BLaER1 (cell line): ENCODE measurements around the gene OR51B4.
A peak's percentile ranks its signal among the peaks of the same experiment; 100 is the strongest.
"Not testable (repeated sequence)": the region's sequence is repeated elsewhere in the genome, so short reads cannot be mapped to it uniquely, and the experiment has no call there.

ENCODE experiments used
- H3K27ac ChIP-seq: shearing (Covaris generic); formaldehyde crosslinking; 2 replicates; pipeline ENCODE4 v1.8.1; 2022
- H3K27me3 ChIP-seq: shearing (Covaris generic); formaldehyde crosslinking; 2 replicates; pipeline ENCODE4 v1.8.1; 2022
- H3K36me3 ChIP-seq: shearing (Covaris generic); formaldehyde crosslinking; 2 replicates; pipeline ENCODE4 v1.8.1; 2022
- H3K4me1 ChIP-seq: shearing (Covaris generic); formaldehyde crosslinking; 2 replicates; pipeline ENCODE4 v1.8.1; 2022
- H3K4me2 ChIP-seq: shearing (Covaris generic); formaldehyde crosslinking; 2 replicates; pipeline ENCODE4 v1.8.1; 2022
- H3K4me3 ChIP-seq: shearing (Covaris generic); formaldehyde crosslinking; 2 replicates; pipeline ENCODE4 v1.8.1; 2022
- H3K9ac ChIP-seq: shearing (Covaris generic); formaldehyde crosslinking; 2 replicates; pipeline ENCODE4 v1.8.1; 2022
- H3K9me3 ChIP-seq: shearing (Covaris generic); formaldehyde crosslinking; 2 replicates; pipeline ENCODE4 v1.8.1; 2022
- H4K20me1 ChIP-seq: shearing (Covaris generic); formaldehyde crosslinking; 2 replicates; pipeline ENCODE4 v1.8.1; 2022
- Cebpa-rat ChIP-seq: shearing (Covaris generic); IDR thresholded peaks from 2 replicates; pipeline ENCODE4 v1.8.1; 2022

OR51B4 gene

DNA sequence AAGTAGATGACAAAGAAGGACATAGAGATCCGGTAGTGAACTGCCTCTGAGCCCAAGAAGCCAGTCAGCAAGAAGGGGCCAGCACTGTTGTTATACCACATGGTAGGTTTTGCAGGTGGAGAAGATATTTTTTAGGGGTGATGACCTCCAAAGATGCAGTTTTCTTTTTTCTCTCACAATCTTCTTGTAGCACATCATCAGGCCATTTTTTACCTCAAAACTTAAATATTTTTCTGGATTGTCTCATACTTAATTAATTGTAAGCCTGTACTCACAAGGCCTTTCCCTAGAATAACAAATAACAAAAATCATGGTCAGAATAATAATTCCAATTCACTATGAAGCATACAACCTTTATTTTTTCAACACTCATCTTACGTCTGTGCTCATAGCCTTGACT lies at the start of gene OR51B4:
TSS of gene OR51B4 (minus strand) at position 101 of the 400 bp plus-strand sequence. CDS start at position 101, 0 bp downstream.
- no peak for TF ChIP-seq Cebpa-rat
- Histone ChIP-seq H3K4me2 (no peak within 1 kb of the TSS), H3K9ac (no peak within 1 kb of the TSS), H3K9me3 (no peaks in the 10 kb centered on the region), H3K4me1 (no peaks in the 10 kb centered on the region), H3K36me3 (no peaks in the 10 kb centered on the region), H3K27me3 (no peaks in the 10 kb centered on the region), H3K4me3 (no peak within 1 kb of the TSS), H4K20me1 (no peaks in the 10 kb centered on the region), H3K27ac (no peak within 1 kb of the TSS)

DNA sequence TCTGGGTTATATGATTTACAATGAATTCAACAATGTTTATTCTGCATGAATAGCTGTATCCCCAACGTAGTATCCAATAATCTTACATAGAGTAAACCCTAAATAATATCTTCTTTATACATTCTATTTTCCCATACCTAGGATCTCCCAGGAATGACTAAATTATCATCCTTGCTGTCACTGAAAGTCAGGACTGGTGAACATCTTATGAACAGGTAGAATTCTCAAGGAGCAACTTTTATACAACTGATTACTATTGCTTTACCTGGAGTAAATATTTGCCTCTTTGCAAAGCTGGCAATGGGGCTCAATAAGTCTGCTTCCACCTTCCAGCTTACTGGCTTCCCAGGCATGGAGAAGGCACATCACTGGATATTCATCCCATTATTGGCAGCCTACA lies 49.5 kb upstream of the OR51B4 start, which contains the start of gene OR51B6:
TSS of gene OR51B6 (plus strand) at position 301 of the 400 bp plus-strand sequence. CDS start at position 301, 0 bp downstream.
- Histone ChIP-seq H3K27me3 (no peaks in the 10 kb centered on the region), H3K4me1 (no peaks in the 10 kb centered on the region), H3K9me3 (no peaks in the 10 kb centered on the region), H3K27ac (no peak within 1 kb of the TSS), H3K4me2 (no peak within 1 kb of the TSS), H3K9ac (no peak within 1 kb of the TSS), H3K36me3 (no peaks in the 10 kb centered on the region), H4K20me1 (no peaks in the 10 kb centered on the region), H3K4me3 (no peak within 1 kb of the TSS)
- TF ChIP-seq Cebpa-rat = no peak

DNA sequence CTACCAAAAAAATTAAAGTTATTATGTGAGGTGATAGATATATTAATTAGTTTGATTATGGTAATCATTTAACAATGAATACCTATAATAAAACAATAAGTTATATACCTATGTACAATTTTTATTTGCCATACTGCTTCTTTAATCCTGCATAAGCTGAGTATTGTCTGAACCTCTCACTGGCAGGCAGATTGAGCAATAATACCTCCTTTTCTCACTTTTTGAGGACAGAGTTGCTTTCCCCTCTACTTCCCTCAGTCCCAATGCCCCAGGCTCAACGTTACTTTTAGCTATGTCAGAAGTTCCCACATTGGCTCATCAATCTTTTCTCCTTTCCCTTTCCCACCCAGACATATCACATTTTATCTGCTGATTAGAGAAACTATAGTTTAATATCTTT lies 47.8 kb upstream of the OR51B4 start:
- Histone ChIP-seq H3K4me2 (no peak overlapping the region), H4K20me1 (no peaks in the 10 kb centered on the region), H3K27ac (no peak overlapping the region), H3K27me3 (no peaks in the 10 kb centered on the region), H3K9ac (no peak overlapping the region), H3K9me3 (no peaks in the 10 kb centered on the region), H3K4me3 (no peak overlapping the region), H3K4me1 (no peaks in the 10 kb centered on the region), H3K36me3 (no peaks in the 10 kb centered on the region)
- no peak for TF ChIP-seq Cebpa-rat

DNA sequence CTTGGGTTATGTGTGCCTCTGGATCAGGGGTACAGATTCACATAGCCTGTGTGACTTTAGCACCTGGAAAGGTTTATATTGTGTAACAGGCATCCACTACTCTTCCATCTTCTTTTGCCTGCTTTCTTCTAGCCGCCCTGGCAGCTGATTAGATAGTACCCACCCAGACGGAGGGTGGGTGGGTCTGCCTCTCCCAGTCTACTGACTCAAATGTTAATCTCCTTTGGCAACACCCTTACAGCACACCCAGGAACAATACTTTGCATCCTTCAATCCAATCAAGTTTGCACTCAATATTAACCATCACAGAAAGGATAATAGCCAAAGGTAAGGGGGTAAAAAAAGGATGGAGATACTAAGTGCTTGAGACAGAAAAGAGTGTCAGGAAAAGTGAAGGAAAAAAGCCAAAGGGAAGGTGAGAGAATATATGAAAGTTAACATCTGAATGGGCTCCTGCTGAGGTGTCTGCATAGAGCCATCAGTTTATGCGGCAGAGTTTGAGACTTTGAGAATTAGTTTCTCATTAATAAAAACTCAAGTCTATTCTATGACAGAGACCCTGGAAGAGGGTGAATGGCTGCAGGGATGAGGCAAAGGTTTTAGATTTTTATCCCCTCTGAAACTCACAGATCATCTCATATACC lies 46.9 kb upstream of the OR51B4 start:
- no peak for TF ChIP-seq Cebpa-rat
- Histone ChIP-seq H3K27ac (no peak overlapping the region), H3K27me3 (no peaks in the 10 kb centered on the region), H3K36me3 (no peaks in the 10 kb centered on the region), H3K9me3 (no peaks in the 10 kb centered on the region), H3K4me2 (no peak overlapping the region), H3K4me3 (no peak overlapping the region), H3K9ac (no peak overlapping the region), H3K4me1 (no peaks in the 10 kb centered on the region), H4K20me1 (no peaks in the 10 kb centered on the region)

- no peaks in the 10 kb centered on the region for H3K36me3 ChIP-seq
- H3K4me2 ChIP-seq = no peak overlapping the region
- H3K4me3 ChIP-seq = no peak overlapping the region
Observed at GRCh38 chr11:5345831-5346230, 44.1 kb upstream of the OR51B4 start.

DNA sequence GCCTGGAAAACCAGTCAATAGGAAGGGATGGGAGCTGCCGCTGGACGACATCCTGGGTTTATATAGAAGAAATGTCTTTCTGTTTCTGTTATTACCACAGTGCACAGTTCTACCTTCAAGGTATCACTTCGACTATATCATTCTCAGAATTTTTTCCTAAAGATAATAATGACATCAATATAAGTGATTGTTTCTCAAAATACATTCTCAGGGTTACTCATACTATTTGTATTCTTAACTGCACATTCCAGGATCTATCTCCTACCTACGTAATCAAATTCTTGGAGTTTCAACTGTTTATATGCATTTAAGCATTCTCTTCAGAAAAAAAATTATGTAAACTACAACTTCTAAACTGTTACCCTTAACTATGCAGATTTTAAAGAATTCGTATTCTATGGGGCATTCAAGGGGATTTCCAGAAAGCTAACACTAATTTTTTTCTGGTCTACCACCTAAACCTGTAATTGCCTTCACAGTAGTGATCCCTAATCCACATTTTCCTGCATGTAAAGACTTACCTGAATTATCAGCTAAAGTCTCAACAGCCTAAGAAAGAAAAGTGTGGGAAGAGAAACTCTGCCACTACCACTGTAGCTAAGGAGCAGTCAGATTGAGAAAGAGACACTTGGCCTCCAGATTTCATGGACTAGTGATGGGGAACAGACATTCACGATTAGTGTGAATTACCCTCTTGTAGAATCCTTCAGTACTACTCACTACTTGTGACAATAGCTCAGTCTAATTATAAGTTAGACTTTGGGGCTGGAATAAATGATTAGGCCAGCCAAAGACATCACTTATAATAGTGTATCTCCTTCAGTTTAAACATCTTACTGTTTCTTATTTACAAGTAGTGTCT lies 42.0 kb upstream of the OR51B4 start, which contains the start of gene OR51B5:
TSS of gene OR51B5 (minus strand) at position 51 of the 862 bp plus-strand sequence. CDS start at position 51, 0 bp downstream.
- TF ChIP-seq Cebpa-rat = no peak
- Histone ChIP-seq H3K27me3 (no peaks in the 10 kb centered on the region), H3K9ac (no peak within 1 kb of the TSS), H3K4me2 (no peak within 1 kb of the TSS), H3K9me3 (no peaks in the 10 kb centered on the region), H3K27ac (no peak within 1 kb of the TSS), H3K4me1 (no peaks in the 10 kb centered on the region), H4K20me1 (no peaks in the 10 kb centered on the region), H3K4me3 (no peak within 1 kb of the TSS), H3K36me3 (no peaks in the 10 kb centered on the region)

More at GRCh38 chr11:5345831-5346230, 44.1 kb upstream of the OR51B4 start:
- Histone ChIP-seq H3K9ac (no peak overlapping the region), H3K9me3 (no peaks in the 10 kb centered on the region), H3K4me1 (no peaks in the 10 kb centered on the region), H4K20me1 (no peaks in the 10 kb centered on the region), H3K27ac (no peak overlapping the region), H3K27me3 (no peaks in the 10 kb centered on the region)
- TF ChIP-seq Cebpa-rat = no peak

DNA sequence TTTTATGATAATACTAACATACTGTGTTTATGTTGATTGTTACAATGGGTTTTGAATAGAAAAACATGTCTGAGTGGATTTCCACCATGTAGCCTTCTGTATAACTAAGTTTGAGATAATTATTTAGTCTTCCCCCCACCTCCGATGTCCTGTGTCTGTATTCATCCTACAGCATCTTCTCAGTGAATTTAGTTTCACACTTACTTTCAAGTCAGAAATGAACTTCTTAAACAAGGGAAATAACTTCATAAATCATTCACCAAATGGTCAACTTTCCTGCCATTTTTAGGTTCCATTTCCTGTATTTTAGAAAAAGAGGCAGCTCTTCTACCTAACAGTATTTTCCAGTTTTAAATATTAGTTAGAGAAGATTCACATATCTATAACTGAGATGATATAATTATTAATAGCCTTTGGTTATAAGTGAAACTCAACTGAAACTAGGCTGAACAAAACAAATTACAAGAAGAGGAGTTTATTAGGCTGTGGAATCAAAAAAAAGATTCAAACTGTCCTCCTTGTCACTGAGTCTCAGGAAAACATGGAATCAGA lies 38.1 kb upstream of the OR51B4 start:
- Histone ChIP-seq H3K36me3 (no peaks in the 10 kb centered on the region), H3K4me2 (no peak overlapping the region)
- TF ChIP-seq Cebpa-rat = no peak

GRCh38 chr11:5337253-5337652 lies 35.5 kb upstream of the OR51B4 start:
- not testable (repeated sequence) for H3K4me3 ChIP-seq, H3K27me3 ChIP-seq, H3K9ac ChIP-seq, H4K20me1 ChIP-seq, H3K36me3 ChIP-seq, H3K4me2 ChIP-seq, H3K9me3 ChIP-seq, H3K27ac ChIP-seq, H3K4me1 ChIP-seq

More for the DNA sequence above, 38.1 kb upstream of the OR51B4 start:
- Histone ChIP-seq H3K4me1 (peaks cover 7% of the 10 kb centered on the region), H3K27me3 (no peaks in the 10 kb centered on the region), H3K9ac (no peak overlapping the region), H4K20me1 (no peaks in the 10 kb centered on the region), H3K9me3 (no peaks in the 10 kb centered on the region), H3K27ac (no peak overlapping the region), H3K4me3 (no peak overlapping the region)

GRCh38 chr11:5336331-5336730 lies 34.6 kb upstream of the OR51B4 start:
- H3K4me3 ChIP-seq = no peak overlapping the region
- H4K20me1 ChIP-seq = no peaks in the 10 kb centered on the region
- no peak overlapping the region for H3K4me2 ChIP-seq
- no peak for TF ChIP-seq Cebpa-rat
- H3K27me3 ChIP-seq = no peaks in the 10 kb centered on the region
- H3K9ac ChIP-seq = no peak overlapping the region
- H3K9me3 ChIP-seq = no peaks in the 10 kb centered on the region
- no peak overlapping the region for H3K27ac ChIP-seq
- H3K36me3 ChIP-seq = no peaks in the 10 kb centered on the region
- peaks cover 7% of the 10 kb centered on the region for H3K4me1 ChIP-seq

DNA sequence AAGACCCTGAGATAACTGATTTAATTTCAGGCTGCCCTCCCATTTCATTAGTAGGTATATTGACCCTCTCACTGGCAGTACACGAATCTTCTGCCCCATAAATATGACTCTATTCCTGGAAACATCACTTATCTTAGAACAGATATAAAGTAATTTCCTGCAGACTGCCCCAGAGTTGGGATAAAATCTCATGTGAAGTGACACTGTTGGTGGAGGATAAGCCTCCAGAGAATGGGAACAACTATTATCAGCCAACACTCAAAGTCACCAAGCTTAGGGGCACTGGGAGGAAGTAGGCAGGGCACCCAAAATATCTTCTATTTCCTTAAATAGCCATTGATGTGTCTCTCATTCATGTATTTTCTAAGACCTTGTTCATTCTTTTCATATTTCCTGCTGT lies 33.4 kb upstream of the OR51B4 start:
- Histone ChIP-seq H3K4me2 (peak overlapping the region; percentile 26), H3K36me3 (no peaks in the 10 kb centered on the region), H3K4me1 (peaks cover 7% of the 10 kb centered on the region), H3K9ac (no peak overlapping the region), H3K27ac (no peak overlapping the region), H3K27me3 (no peaks in the 10 kb centered on the region), H3K4me3 (no peak overlapping the region), H4K20me1 (no peaks in the 10 kb centered on the region), H3K9me3 (no peaks in the 10 kb centered on the region)
- TF ChIP-seq Cebpa-rat = no peak
